ENCODE measurements around the gene REPIN1. TPM values are rescaled to one million over a fixed set of nuclear protein-coding genes. Genes with fewer than 3 reads are reported as not detected.

REPIN1 gene
- total RNA-seq, 1 donor from 2014 or later = 67.2 TPM

- Mint-ChIP-seq H3K27me3 (ENCODE audit: insufficient read depth) (no peaks in the 10 kb centered on the region), H3K36me3 (ENCODE audit: low read depth) (peaks cover 22% of the 10 kb centered on the region), H3K4me1 (ENCODE audit: low read depth) (peaks cover 58% of the 10 kb centered on the region), H3K4me3 (peak overlapping the region; percentile 75), H3K27ac (peak overlapping the region; percentile 87), H3K9me3 (no peaks in the 10 kb centered on the region)
- intact Hi-C loops (cut with micrococcal nuclease) = loop anchor here (5.0 kb wide), 4 partner anchors 191 to 774 kb away; partner anchors contain the start of gene GIMAP4
- DNase-seq (ENCODE audit: low spot score) = no peak
These were observed 7.9 kb downstream of the REPIN1 start for GRCh38 chr7:150376560-150376959.

GRCh38 chr7:150377196-150377595, 8.6 kb downstream of the REPIN1 start:
- DNase-seq (ENCODE audit: low spot score) = no peak
- intact Hi-C loops (cut with micrococcal nuclease) = loop anchor here (5.0 kb wide), 4 partner anchors 190 to 775 kb away; partner anchors contain the start of gene GIMAP4
- H3K27ac Mint-ChIP-seq = peak overlapping the region; percentile 34
- peaks cover 22% of the 10 kb centered on the region for H3K36me3 Mint-ChIP-seq (ENCODE audit: low read depth)
- H3K4me1 Mint-ChIP-seq (ENCODE audit: low read depth) = peaks cover 58% of the 10 kb centered on the region
- no peaks in the 10 kb centered on the region for H3K9me3 Mint-ChIP-seq
- no peaks in the 10 kb centered on the region for H3K27me3 Mint-ChIP-seq (ENCODE audit: insufficient read depth)
- peak overlapping the region; percentile 70 for H3K4me3 Mint-ChIP-seq

GRCh38 chr7:150377635-150378034, 9.0 kb downstream of the REPIN1 start:
- DNase-seq (ENCODE audit: low spot score) = no peak
- H3K27ac Mint-ChIP-seq = peak overlapping the region; percentile 34
- H3K4me3 Mint-ChIP-seq = peak overlapping the region; percentile 84
- no peaks in the 10 kb centered on the region for H3K9me3 Mint-ChIP-seq
- H3K4me1 Mint-ChIP-seq (ENCODE audit: low read depth) = peaks cover 59% of the 10 kb centered on the region
- intact Hi-C loops (cut with micrococcal nuclease) = loop anchor here (2.0 to 5.0 kb wide), 6 partner anchors 190 to 855 kb away; partner anchors contain the start of genes CHPF2 and GIMAP4
- H3K27me3 Mint-ChIP-seq (ENCODE audit: insufficient read depth) = no peaks in the 10 kb centered on the region
- peaks cover 17% of the 10 kb centered on the region for H3K36me3 Mint-ChIP-seq (ENCODE audit: low read depth)

GRCh38 chr7:150378115-150378852, 9.7 kb downstream of the REPIN1 start:
- peaks cover 11% of the 10 kb centered on the region for H3K36me3 Mint-ChIP-seq (ENCODE audit: low read depth)
- peak overlapping the region; percentile 84 for H3K4me3 Mint-ChIP-seq
- no peaks in the 10 kb centered on the region for H3K27me3 Mint-ChIP-seq (ENCODE audit: insufficient read depth)
- DNase-seq (ENCODE audit: low spot score) = no peak
- no peaks in the 10 kb centered on the region for H3K9me3 Mint-ChIP-seq
- peaks cover 64% of the 10 kb centered on the region for H3K4me1 Mint-ChIP-seq (ENCODE audit: low read depth)
- intact Hi-C loops (cut with micrococcal nuclease) = loop anchor here (2.0 to 5.0 kb wide), 6 partner anchors 189 to 855 kb away; partner anchors contain the start of genes CHPF2 and GIMAP4
- H3K27ac Mint-ChIP-seq = peak overlapping the region; percentile 83

- peak within 1 kb of the TSS; percentile 90 for H3K4me3 Mint-ChIP-seq
- DNase-seq (ENCODE audit: low spot score) = peak; percentile 93
- H3K4me1 Mint-ChIP-seq (ENCODE audit: low read depth) = peaks cover 59% of the 10 kb centered on the region
- intact Hi-C loops (cut with micrococcal nuclease) = loop anchor here (1.0 to 5.0 kb wide), 12 partner anchors 10 to 854 kb away; partner anchors contain the start of genes CHPF2, GIMAP4 and ZNF862
- H3K36me3 Mint-ChIP-seq (ENCODE audit: low read depth) = peaks cover 5% of the 10 kb centered on the region
- peak within 1 kb of the TSS; percentile 83 for H3K27ac Mint-ChIP-seq
- H3K27me3 Mint-ChIP-seq (ENCODE audit: insufficient read depth) = no peaks in the 10 kb centered on the region
- no peaks in the 10 kb centered on the region for H3K9me3 Mint-ChIP-seq
These were observed 10.3 kb downstream of the REPIN1 start, which contains the start of gene ZNF775 for GRCh38 chr7:150378853-150379440. TSS of gene ZNF775 (plus strand) at chr7:150379330. CDS start at chr7:150388471, 9,141 bp downstream.

- Mint-ChIP-seq H3K4me1 (ENCODE audit: low read depth) (peaks cover 54% of the 10 kb centered on the region), H3K9me3 (no peaks in the 10 kb centered on the region), H3K4me3 (peak overlapping the region; percentile 90), H3K36me3 (ENCODE audit: low read depth) (no peaks in the 10 kb centered on the region), H3K27ac (peak overlapping the region; percentile 65), H3K27me3 (ENCODE audit: insufficient read depth) (no peaks in the 10 kb centered on the region)
- no peak for DNase-seq (ENCODE audit: low spot score)
- intact Hi-C loops (cut with micrococcal nuclease) = loop anchor here (1.0 to 5.0 kb wide), 12 partner anchors 10 to 853 kb away; partner anchors contain the start of genes CHPF2, GIMAP4 and ZNF862
These were observed 11.1 kb downstream of the REPIN1 start for GRCh38 chr7:150379441-150380379.

- H3K36me3 Mint-ChIP-seq (ENCODE audit: low read depth) = peaks cover 3% of the 10 kb centered on the region
- H3K27me3 Mint-ChIP-seq (ENCODE audit: insufficient read depth) = no peaks in the 10 kb centered on the region
- H3K9me3 Mint-ChIP-seq = no peaks in the 10 kb centered on the region
- H3K4me1 Mint-ChIP-seq (ENCODE audit: low read depth) = peaks cover 54% of the 10 kb centered on the region
- no peak for DNase-seq (ENCODE audit: low spot score)
- H3K27ac Mint-ChIP-seq = peak overlapping the region; percentile 35
- peak overlapping the region; percentile 90 for H3K4me3 Mint-ChIP-seq
- intact Hi-C loops (cut with micrococcal nuclease) = no loop called here
These were observed 11.8 kb downstream of the REPIN1 start for GRCh38 chr7:150380463-150380862.

GRCh38 chr7:150381096-150381495, 12.5 kb downstream of the REPIN1 start:
- H3K27me3 Mint-ChIP-seq (ENCODE audit: insufficient read depth) = no peaks in the 10 kb centered on the region
- no peak overlapping the region for H3K27ac Mint-ChIP-seq
- H3K4me1 Mint-ChIP-seq (ENCODE audit: low read depth) = peaks cover 49% of the 10 kb centered on the region
- H3K4me3 Mint-ChIP-seq = peak overlapping the region; percentile 54
- H3K9me3 Mint-ChIP-seq = no peaks in the 10 kb centered on the region
- intact Hi-C loops (cut with micrococcal nuclease) = no loop called here
- DNase-seq (ENCODE audit: low spot score) = no peak
- H3K36me3 Mint-ChIP-seq (ENCODE audit: low read depth) = peaks cover 3% of the 10 kb centered on the region

GRCh38 chr7:150381785-150382122, 13.1 kb downstream of the REPIN1 start:
- DNase-seq (ENCODE audit: low spot score) = no peak
- Mint-ChIP-seq H3K27me3 (ENCODE audit: insufficient read depth) (no peaks in the 10 kb centered on the region), H3K36me3 (ENCODE audit: low read depth) (peaks cover 9% of the 10 kb centered on the region), H3K4me1 (ENCODE audit: low read depth) (peaks cover 42% of the 10 kb centered on the region), H3K9me3 (no peaks in the 10 kb centered on the region), H3K27ac (no peak overlapping the region), H3K4me3 (no peak overlapping the region)
- intact Hi-C loops (cut with micrococcal nuclease) = no loop called here

- H3K4me3 Mint-ChIP-seq = no peak overlapping the region
- H3K27me3 Mint-ChIP-seq (ENCODE audit: insufficient read depth) = no peaks in the 10 kb centered on the region
- H3K9me3 Mint-ChIP-seq = no peaks in the 10 kb centered on the region
- peaks cover 9% of the 10 kb centered on the region for H3K36me3 Mint-ChIP-seq (ENCODE audit: low read depth)
- no peak for DNase-seq (ENCODE audit: low spot score)
- H3K4me1 Mint-ChIP-seq (ENCODE audit: low read depth) = peaks cover 38% of the 10 kb centered on the region
- intact Hi-C loops (cut with micrococcal nuclease) = no loop called here
- no peak overlapping the region for H3K27ac Mint-ChIP-seq
These were observed 13.7 kb downstream of the REPIN1 start for GRCh38 chr7:150382123-150382843.

- intact Hi-C loops (cut with micrococcal nuclease) = no loop called here
- no peaks in the 10 kb centered on the region for H3K9me3 Mint-ChIP-seq
- DNase-seq (ENCODE audit: low spot score) = no peak
- no peak overlapping the region for H3K27ac Mint-ChIP-seq
- H3K27me3 Mint-ChIP-seq (ENCODE audit: insufficient read depth) = no peaks in the 10 kb centered on the region
- peaks cover 32% of the 10 kb centered on the region for H3K4me1 Mint-ChIP-seq (ENCODE audit: low read depth)
- H3K36me3 Mint-ChIP-seq (ENCODE audit: low read depth) = peaks cover 9% of the 10 kb centered on the region
- H3K4me3 Mint-ChIP-seq = no peak overlapping the region
These were observed 14.2 kb downstream of the REPIN1 start for GRCh38 chr7:150382844-150383225.

Measured in activated T-helper 1 cell treated with anti-CD3 and anti-CD28 coated beads, Interleukin-12 subunit alpha, Interleukin-12 subunit beta, Interleukin-2, Interleukin-4 antibody, amounts not matched to agents 30 ng/mL and 10 ng/mL and 1 ng/mL, durations not matched to agents 14 hours and 24 hours and 36 hours (primary cell).